Gastroesophageal sphincter (tissue), 4 donors: ENCODE results near the gene NHS. TPM values are rescaled to one million over a fixed set of nuclear protein-coding genes. Genes with fewer than 3 reads are reported as not detected.
A peak's percentile ranks its signal among the peaks of the same experiment; 100 is the strongest.

ENCODE experiments used
- ATAC-seq: fragments of 150-250 bp; one replicate; pipeline ENCODE4 v1.9.1; 2016; ENCODE audit warnings: mild to moderate bottlenecking, moderate library complexity
- H3K27ac ChIP-seq, 4 donors: fragments of 200-600 bp; sonication (generic) in 3 of 4; 1 replicate in 3 of 4; 2 replicates in 1 of 4; pipeline ENCODE4 v1.5.1; 2016 to 2019
- H3K27me3 ChIP-seq: fragments of 200-600 bp; sonication (generic); one replicate; pipeline ENCODE4 v1.5.1; 2019
- H3K36me3 ChIP-seq, 2 donors: fragments of 200-600 bp; sonication (generic); one replicate each; pipeline ENCODE4 v1.5.1; 2019; ENCODE audit warnings: control low read depth in 1 of 2
- H3K4me1 ChIP-seq, 3 donors: fragments of 200-600 bp; sonication (generic); 1 replicate in 2 of 3; 2 replicates in 1 of 3; pipeline ENCODE4 v1.5.1; 2016 to 2019; ENCODE audit warnings: control low read depth in 2 of 3
- H3K4me3 ChIP-seq, 2 donors: fragments of 200-600 bp; sonication (generic); one replicate each; pipeline ENCODE4 v1.5.1; 2019; ENCODE audit warnings: mild to moderate bottlenecking in 1 of 2, moderate library complexity in 1 of 2
- H3K9me3 ChIP-seq, 3 donors: fragments of 200-600 bp; sonication (generic); one replicate each; pipeline ENCODE4 v1.5.1; 2017 to 2019; ENCODE audit warnings: control low read depth in 2 of 3
- CTCF ChIP-seq, 4 experiments: fragments of 200-600 bp in 2 of 4; fragments of 450-650 bp in 2 of 4; sonication (generic) in 1 of 4; IDR thresholded peaks; one replicate each; pipeline ENCODE4 v1.5.1; 2017 to 2019; ENCODE audit warnings: antibody characterized with exemption in 4 of 4, mild to moderate bottlenecking in 2 of 4, moderate library complexity in 2 of 4
- EP300 ChIP-seq: sonication (generic); formaldehyde crosslinking; IDR thresholded peaks from one replicate; pipeline ENCODE4 v1.6.1; 2017; ENCODE audit warnings: antibody characterized with exemption, mild to moderate bottlenecking
- POLR2A ChIP-seq, 2 donors: fragments of 450-650 bp; IDR thresholded peaks; one replicate each; pipeline ENCODE4 v1.6.1; 2017; ENCODE audit warnings: antibody characterized with exemption in 2 of 2, mild to moderate bottlenecking in 2 of 2, moderate library complexity in 1 of 2
- POLR2AphosphoS5 ChIP-seq: sonication (generic); formaldehyde crosslinking; IDR thresholded peaks from one replicate; pipeline ENCODE4 v1.6.1; 2017; ENCODE audit warnings: antibody characterized with exemption
- WGBS, 2 donors: methylation state at CpG; one replicate each; pipeline ENCODE4 v1.1.5; 2018; ENCODE audit warnings: low coverage in 1 of 2; 5-methylcytosine and 5-hydroxymethylcytosine counted together
- total RNA-seq, 4 donors: library from RNA; depleted of rRNA; stranded (reverse); fragments of >200 nt; gene quantifications; one replicate each; pipeline ENCODE4 v1.1.0, GENCODE V29; 2016

Gene NHS
- total RNA-seq, 4 donors from 2014 or later: 4.7 to 12.3 (median 6.6) TPM

GRCh38 chrX:17740137-17741122 is 365.4 kb downstream of the NHS start:
- Histone ChIP-seq H3K27me3 (no peaks in the 10 kb centered on the region), H3K27ac (no peak overlapping the region), H3K9me3 (no peaks in the 10 kb centered on the region), H3K4me3 (no peak overlapping the region), H3K4me1 (peaks cover 0 to 29% (median 0%) of the 10 kb centered on the region in 3 donors), H3K36me3 (no peaks in the 10 kb centered on the region)
- WGBS, 2 donors: 77 to 85% methylated on average over 7 to 9 of the region's 11 CpGs
- ATAC-seq: no peak
- TF ChIP-seq EP300 (no peak), CTCF (IDR thresholded peaks at IDR 0.05) (no peak), POLR2A (IDR thresholded peaks at IDR 0.05) (no peak)

GRCh38 chrX:17741123-17741511 is 366.1 kb downstream of the NHS start:
- ATAC-seq: no peak
- Histone ChIP-seq H3K9me3 (no peaks in the 10 kb centered on the region), H3K27me3 (no peaks in the 10 kb centered on the region), H3K4me3 (no peak overlapping the region), H3K36me3 (no peaks in the 10 kb centered on the region), H3K27ac (no peak overlapping the region), H3K4me1 (peaks cover 0 to 25% (median 0%) of the 10 kb centered on the region in 3 donors)
- 76% methylated on average over 4 of the region's 9 CpGs; no CpG with 5 or more reads in 1 of the 2 donors for WGBS, 2 donors
- TF ChIP-seq CTCF (IDR thresholded peaks at IDR 0.05): no peak
- no peak for TF ChIP-seq POLR2AphosphoS5
- no peak for TF ChIP-seq EP300
- TF ChIP-seq POLR2A (IDR thresholded peaks at IDR 0.05): no peak

- ATAC-seq: no peak
- Histone ChIP-seq H3K4me3 (no peak overlapping the region), H3K36me3 (no peaks in the 10 kb centered on the region), H3K4me1 (peaks cover 0 to 18% (median 0%) of the 10 kb centered on the region in 3 donors), H3K27ac (no peak overlapping the region), H3K9me3 (no peaks in the 10 kb centered on the region), H3K27me3 (no peaks in the 10 kb centered on the region)
- 51 to 56% methylated on average over 2 of the region's 2 CpGs for WGBS, 2 donors
- TF ChIP-seq EP300 (no peak), POLR2A (IDR thresholded peaks at IDR 0.05) (no peak), CTCF (IDR thresholded peaks at IDR 0.05) (no peak), POLR2AphosphoS5 (no peak)
Measured at GRCh38 chrX:17743913-17744312, 368.9 kb downstream of the NHS start.

GRCh38 chrX:17744896-17745523 is 370.0 kb downstream of the NHS start:
- Histone ChIP-seq H3K27ac (no peak overlapping the region), H3K4me3 (no peak overlapping the region), H3K4me1 (peaks cover 0 to 8% (median 0%) of the 10 kb centered on the region in 3 donors), H3K27me3 (no peaks in the 10 kb centered on the region), H3K36me3 (peaks cover 0 to 4% of the 10 kb centered on the region in 2 donors), H3K9me3 (no peaks in the 10 kb centered on the region)
- no peak for ATAC-seq
- TF ChIP-seq POLR2AphosphoS5 (no peak), CTCF (IDR thresholded peaks at IDR 0.05) (peak in 2 of 4 experiments; percentile 14 to 40), POLR2A (IDR thresholded peaks at IDR 0.05) (no peak), EP300 (no peak)
- 78 to 80% methylated on average over 1 to 2 of the region's 2 CpGs for WGBS, 2 donors
